GM19467 (cell line): ENCODE measurements around the gene PBX3.

ENCODE experiments used
- ATAC-seq: cut with Tn5 transposase; IDR thresholded peaks from one replicate; pipeline ENCODE4 v1.9.1; 2021; ENCODE audit warnings: mild to moderate bottlenecking, moderate library complexity; ENCODE audit not compliant: unreplicated experiment

Gene PBX3

GRCh38 chr9:125968714-125969374, 221.7 kb downstream of the PBX3 start:
- ATAC-seq, result no peak

- ATAC-seq, result no peak
Observed at GRCh38 chr9:125969462-125969861, 222.3 kb downstream of the PBX3 start.

GRCh38 chr9:125969868-125970267, 222.7 kb downstream of the PBX3 start:
- no peak for ATAC-seq

- ATAC-seq, result no peak
Observed at GRCh38 chr9:125970340-125970739, 223.2 kb downstream of the PBX3 start.

DNA sequence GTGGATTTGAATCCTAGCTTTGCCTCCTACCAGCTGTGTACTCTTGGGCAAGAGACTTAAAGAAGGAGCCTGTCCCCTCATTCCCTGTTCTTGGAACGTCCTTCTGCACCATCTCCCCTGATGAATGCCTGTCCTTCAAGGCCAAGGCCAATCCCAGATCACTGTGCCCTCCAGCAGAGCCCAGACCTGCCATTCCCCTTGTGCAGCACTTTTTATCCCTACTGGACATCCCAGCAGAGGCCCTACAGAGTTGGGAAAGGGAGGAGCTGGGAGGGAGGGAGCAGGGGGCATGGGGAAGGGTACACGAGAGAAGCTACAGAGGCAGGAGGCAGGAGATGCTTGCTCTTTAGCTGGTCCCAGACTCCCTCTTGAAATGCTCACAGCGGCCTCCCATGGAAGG, 223.9 kb downstream of the PBX3 start:
- no peak for ATAC-seq

DNA sequence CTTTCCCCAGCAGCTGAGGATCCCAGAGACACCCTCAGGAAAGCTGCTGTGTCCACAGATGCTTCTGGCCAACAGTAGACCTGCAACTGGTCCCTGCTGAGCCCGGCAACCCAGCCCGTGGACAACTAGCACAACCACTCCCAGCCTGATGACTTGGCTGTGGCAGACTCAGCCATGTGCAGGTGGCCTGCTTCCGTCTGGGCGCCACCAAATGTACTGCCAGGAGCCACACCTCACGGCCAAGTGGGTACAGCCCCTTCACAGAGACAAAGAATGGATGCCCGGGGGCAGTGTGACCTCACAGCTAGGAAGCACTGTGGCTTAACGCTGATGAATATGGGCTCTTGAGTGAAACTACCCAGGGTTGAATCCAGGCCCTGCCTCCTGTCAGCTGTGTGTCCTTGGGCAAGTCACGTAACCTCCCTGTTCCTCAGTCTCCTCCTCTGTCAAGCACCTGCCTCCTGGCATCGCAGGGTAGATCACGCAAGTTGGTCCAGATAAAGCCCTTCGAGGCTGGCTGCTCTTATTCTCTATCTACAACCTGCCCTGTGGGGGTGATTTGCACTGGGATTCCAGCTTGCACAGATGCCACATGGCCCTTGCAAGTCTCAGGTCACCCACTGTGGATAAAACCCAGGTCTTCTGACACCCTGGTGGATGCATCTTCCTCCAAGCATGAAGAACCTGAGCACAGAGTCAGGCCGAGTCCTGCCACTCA, 225.0 kb downstream of the PBX3 start:
- ATAC-seq, result no peak

DNA sequence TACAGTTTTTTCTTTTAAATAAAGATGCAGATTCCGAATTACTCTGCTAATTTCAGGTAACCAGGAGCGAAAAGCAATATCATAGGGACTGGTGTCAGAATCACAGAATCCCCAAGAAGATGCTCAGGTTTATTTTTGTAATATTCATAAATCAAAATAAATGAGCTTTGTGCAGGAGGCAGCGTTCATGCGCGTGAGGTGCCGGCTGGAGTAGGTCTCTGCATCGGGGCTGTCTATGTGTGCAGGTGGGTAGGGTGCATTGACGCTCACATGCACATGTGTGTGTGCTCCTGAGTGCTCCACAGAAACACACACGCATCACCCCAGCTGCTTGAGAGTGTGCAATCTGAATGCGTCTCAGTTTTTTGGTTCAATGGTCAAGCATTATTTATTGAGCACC, 226.4 kb downstream of the PBX3 start:
- ATAC-seq, result no peak

GRCh38 chr9:125974705-125975104, 227.5 kb downstream of the PBX3 start:
- no peak for ATAC-seq

DNA sequence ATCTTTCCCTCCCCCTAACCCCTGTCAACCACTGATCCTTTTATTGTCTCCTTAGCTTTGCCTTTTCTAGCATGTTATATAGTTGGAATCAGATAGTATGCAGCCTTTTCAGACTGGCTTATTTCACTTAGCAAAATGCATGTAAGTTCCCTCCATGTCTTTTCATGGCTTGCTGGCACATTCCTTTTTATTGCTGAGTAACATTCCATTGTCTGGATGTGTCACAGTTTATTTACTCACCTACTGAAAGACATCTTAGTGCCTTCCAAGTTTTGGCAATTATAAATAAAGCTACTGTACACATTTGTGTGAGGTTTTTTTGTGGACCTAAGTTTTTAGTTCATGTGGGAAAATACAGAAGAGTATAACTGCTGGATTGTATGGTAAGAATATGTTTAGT, 230.1 kb downstream of the PBX3 start:
- no peak for ATAC-seq

- ATAC-seq, result no peak
Observed at GRCh38 chr9:125979383-125979782, 232.2 kb downstream of the PBX3 start.

GRCh38 chr9:125982798-125983406, 235.7 kb downstream of the PBX3 start:
- no peak for ATAC-seq

DNA sequence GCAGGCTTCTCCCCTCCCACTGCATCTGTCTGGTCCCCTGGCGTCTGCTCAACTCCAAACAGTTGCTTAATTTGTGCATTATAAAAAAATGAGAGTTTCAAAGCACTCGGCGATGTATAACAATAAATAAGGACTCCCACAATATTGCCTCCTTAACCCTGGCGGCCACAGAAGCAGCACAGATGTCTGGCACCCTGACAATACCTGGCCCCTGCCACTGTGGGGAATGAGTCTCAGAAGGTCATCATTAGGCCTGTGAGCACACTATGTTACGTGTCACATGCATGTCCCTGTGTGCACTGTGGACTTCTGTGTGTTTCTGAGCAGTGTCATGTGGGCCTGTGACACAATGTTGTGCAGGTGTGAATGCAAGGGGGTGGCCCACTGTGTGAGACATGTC, 236.5 kb downstream of the PBX3 start:
- no peak for ATAC-seq

- no peak for ATAC-seq
Observed at GRCh38 chr9:125984461-125984860, 237.3 kb downstream of the PBX3 start.

DNA sequence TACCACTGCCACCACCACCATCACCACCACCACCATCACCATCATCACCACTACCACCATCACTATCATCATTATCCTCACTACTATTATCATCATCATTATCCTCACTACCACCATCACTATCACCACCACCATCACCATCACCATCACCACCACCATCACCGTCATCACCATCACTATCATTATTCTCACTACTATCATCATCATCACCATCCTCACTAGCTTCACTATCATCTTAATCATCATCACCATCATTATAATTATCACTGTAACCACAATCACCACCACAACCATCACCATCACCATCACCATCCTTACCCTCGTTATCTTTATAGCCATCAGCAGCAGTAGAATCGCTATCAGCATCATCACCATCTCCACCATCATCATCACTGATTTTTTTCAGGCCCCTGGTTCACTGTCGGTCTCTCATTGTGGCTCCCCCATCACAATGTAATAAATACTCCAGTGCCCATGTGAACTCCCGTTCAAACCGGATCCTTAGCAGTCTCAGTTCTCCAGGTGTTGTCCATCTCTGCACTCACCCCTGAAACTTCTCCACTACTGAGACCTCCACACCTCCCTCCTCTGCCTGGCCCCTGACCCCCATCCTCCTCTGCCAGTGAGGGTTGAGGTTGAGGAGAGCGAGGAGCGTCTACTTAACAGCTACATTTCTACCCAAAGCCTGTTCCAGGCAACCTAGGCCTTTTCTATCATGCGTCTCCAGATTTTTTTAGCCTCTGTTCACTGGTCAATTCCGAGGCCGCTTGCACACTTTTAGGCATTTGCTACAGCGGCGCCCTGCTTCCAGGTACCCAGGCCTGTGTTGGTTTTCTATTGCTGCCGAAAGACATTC, 238.2 kb downstream of the PBX3 start:
- no peak for ATAC-seq

- ATAC-seq, result no peak
Observed at GRCh38 chr9:125985998-125986655, 239.0 kb downstream of the PBX3 start.

GRCh38 chr9:125986966-125987365, 239.8 kb downstream of the PBX3 start:
- no peak for ATAC-seq

DNA sequence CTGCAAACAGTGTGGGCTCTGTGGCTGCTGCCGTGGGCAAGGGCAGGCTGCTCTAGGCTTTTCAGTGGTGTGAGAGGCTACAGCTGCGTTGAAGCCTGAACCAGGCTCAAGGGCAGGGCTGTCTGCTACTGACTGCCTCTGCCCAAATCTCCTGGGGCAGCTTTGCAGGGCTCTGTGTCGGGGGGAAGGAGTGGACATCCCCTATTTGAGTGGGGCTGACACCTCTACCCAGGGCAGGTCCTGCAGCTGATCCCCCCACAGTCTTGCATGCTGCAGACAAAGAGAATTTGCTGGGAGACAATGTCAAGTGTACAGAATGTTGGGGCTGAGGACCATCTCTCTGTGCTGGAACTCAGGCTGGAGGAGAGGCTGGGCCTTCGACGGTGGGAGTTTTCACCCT, 240.2 kb downstream of the PBX3 start:
- ATAC-seq, result no peak

DNA sequence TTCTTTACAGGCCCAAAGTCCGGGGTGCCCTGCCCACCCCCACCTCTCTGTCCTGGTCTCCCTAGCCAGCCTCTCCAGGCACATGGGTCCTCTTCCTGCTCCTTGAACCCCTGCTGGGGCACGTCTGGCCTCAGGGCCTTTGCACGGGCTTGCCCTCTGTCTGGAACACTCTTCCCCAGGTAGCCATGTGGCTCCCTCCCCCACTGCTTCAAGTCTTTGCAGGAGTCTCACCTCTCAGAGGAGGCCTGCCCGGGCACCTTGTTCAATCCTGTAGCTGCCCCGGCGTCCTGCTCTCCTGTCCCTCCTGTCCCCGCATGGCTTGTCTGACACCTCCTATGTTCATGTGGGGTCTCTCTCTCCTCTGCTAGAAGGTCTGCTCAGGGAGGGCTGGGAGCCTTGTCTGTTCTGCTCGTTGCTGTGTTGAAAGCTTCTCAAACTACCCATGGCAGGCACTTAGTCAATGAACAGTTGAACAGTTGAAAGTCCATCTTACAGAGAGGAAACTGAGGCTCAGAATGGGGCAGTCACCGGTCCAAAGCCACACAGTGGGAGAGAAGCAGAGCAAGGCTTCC, 241.4 kb downstream of the PBX3 start:
- no peak for ATAC-seq

DNA sequence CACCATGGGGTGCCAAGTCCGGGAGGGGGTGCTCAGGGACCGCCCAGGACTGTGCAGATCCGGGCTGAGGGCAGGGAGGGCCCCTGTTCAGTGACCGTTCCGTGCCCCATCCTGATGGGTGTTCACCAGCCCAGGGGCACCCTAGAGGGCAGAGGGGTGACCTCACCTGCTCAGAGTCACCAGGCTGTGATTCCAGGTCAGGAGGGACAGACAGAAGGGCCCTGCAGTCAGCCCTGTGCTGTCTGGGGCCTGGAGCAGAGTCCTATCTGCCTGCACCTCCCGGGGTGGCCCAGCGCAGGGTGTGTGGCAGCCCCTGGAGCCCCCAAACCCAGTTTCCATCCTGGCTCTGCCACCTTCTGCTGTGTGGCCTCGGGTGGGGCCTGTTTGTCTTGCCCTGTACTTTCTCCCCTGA, 241.9 kb downstream of the PBX3 start:
- ATAC-seq, result no peak

DNA sequence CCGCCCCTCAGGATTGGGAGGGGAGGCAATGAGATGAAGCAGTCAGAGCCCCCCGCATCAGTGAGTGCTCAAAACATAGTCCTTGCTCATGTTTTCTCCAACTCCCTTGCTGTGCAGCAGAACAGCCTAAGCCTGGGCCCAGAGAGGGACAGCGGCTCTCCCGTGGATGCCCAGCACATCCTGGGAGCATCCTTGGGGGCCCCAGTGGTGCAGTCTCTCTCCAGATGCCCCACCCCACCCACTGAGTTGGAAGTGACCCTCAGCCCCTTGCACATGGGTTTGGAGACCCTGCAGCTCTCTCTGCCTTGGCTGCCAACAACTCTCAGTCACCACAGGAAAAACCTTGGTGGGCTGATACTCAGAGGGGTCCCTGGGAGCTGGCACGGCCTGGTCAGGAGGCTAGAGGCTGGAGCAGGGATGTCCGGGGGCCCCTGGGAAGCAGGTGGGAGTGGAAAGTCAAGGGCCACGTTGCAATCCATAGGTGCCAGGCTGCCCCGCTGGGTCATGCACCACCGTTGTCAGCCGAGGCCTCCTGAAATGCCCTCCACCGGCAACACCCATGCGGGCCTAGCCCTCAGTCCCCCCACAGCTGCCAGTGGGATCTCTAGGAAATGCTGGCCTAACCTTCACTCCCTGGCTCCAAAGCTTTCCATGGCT, 242.5 kb downstream of the PBX3 start:
- ATAC-seq, result no peak
